Gastroesophageal sphincter (tissue), 4 donors: ENCODE measurements around the gene SNAP47. TPM values are rescaled to one million over a fixed set of nuclear protein-coding genes. Genes with fewer than 3 reads are reported as not detected.

Experiments used
- ATAC-seq: fragments of 150-250 bp; one replicate; pipeline ENCODE4 v1.9.1; 2016; ENCODE audit warnings: mild to moderate bottlenecking, moderate library complexity
- H3K27ac ChIP-seq, 4 donors: fragments of 200-600 bp; sonication (generic) in 3 of 4; 1 replicate in 3 of 4; 2 replicates in 1 of 4; pipeline ENCODE4 v1.5.1; 2016 to 2019
- H3K27me3 ChIP-seq: fragments of 200-600 bp; sonication (generic); one replicate; pipeline ENCODE4 v1.5.1; 2019
- H3K36me3 ChIP-seq, 2 donors: fragments of 200-600 bp; sonication (generic); one replicate each; pipeline ENCODE4 v1.5.1; 2019; ENCODE audit warnings: control low read depth in 1 of 2
- H3K4me1 ChIP-seq, 3 donors: fragments of 200-600 bp; sonication (generic); 1 replicate in 2 of 3; 2 replicates in 1 of 3; pipeline ENCODE4 v1.5.1; 2016 to 2019; ENCODE audit warnings: control low read depth in 2 of 3
- H3K4me3 ChIP-seq, 2 donors: fragments of 200-600 bp; sonication (generic); one replicate each; pipeline ENCODE4 v1.5.1; 2019; ENCODE audit warnings: mild to moderate bottlenecking in 1 of 2, moderate library complexity in 1 of 2
- H3K9me3 ChIP-seq, 3 donors: fragments of 200-600 bp; sonication (generic); one replicate each; pipeline ENCODE4 v1.5.1; 2017 to 2019; ENCODE audit warnings: control low read depth in 2 of 3
- EP300 ChIP-seq: sonication (generic); formaldehyde crosslinking; IDR thresholded peaks from one replicate; pipeline ENCODE4 v1.6.1; 2017; ENCODE audit warnings: antibody characterized with exemption, mild to moderate bottlenecking
- POLR2A ChIP-seq, 2 donors: fragments of 450-650 bp; IDR thresholded peaks; one replicate each; pipeline ENCODE4 v1.6.1; 2017; ENCODE audit warnings: antibody characterized with exemption in 2 of 2, mild to moderate bottlenecking in 2 of 2, moderate library complexity in 1 of 2
- POLR2AphosphoS5 ChIP-seq: sonication (generic); formaldehyde crosslinking; IDR thresholded peaks from one replicate; pipeline ENCODE4 v1.6.1; 2017; ENCODE audit warnings: antibody characterized with exemption
- WGBS, 2 donors: methylation state at CpG; one replicate each; pipeline ENCODE4 v1.1.5; 2018; ENCODE audit warnings: low coverage in 1 of 2; 5-methylcytosine and 5-hydroxymethylcytosine counted together
- total RNA-seq, 4 donors: library from RNA; depleted of rRNA; stranded (reverse); fragments of >200 nt; gene quantifications; one replicate each; pipeline ENCODE4 v1.1.0, GENCODE V29; 2016
- TF ChIP-seq, protein P1 (sequence below), 4 experiments: fragments of 200-600 bp in 2 of 4; fragments of 450-650 bp in 2 of 4; sonication (generic) in 1 of 4; IDR thresholded peaks; one replicate each; pipeline ENCODE4 v1.5.1; 2017 to 2019; ENCODE audit warnings: antibody characterized with exemption in 4 of 4, mild to moderate bottlenecking in 2 of 4, moderate library complexity in 2 of 4

Gene SNAP47
- total RNA-seq, 4 donors from 2014 or later, result 27.1 to 47.0 (median 35.6) TPM

DNA sequence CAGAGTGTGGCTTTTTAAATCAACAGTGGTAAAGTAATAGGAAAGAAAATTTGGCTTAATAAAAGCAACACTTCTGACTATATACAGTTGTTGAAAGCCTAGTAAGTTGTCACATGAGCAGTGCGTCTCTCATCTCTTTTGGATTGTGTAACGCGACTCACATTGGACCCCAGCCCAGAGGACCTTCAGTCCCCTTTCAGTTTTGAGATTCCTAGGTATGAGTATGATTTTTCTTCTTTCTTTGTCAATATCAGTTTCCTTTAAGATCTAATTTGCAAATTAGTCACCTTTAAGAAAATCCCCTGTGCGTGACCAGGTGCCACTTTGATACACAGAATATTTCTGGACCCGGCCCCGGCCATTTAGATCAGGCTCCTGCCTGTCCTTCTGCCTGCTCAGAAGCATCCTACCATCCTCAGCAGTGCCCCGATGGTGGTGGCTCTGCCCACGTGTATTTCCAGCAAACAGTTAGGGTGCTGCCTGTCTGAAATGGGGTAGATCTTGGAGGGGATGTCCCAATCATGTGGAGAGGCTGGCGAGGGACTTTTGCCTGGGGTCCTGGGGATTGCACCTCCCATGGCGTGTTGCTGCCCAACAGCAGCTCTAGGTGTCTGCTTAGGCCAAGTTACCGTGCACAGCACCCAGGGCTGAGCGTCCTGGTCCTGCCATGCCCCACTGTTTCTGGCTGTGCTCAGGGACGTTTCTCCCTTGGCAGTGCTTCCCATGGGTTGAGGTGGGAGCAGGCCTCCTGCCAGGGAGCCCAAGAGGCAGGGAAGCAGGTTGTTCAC lies 21.1 kb downstream of the SNAP47 start:
- 21 to 64% methylated on average over 3 to 6 of the region's 13 CpGs for WGBS, 2 donors
- ATAC-seq, result peak; percentile 62
- no peaks in the 10 kb centered on the region for H3K9me3 ChIP-seq
- H3K27me3 ChIP-seq, result no peaks in the 10 kb centered on the region
- peaks cover 0 to 36% of the 10 kb centered on the region in 2 donors for H3K36me3 ChIP-seq
- no peak overlapping the region for H3K4me3 ChIP-seq
- TF ChIP-seq EP300, result no peak
- no peak for TF ChIP-seq POLR2A (IDR thresholded peaks at IDR 0.05)
- TF ChIP-seq, protein P1, sequence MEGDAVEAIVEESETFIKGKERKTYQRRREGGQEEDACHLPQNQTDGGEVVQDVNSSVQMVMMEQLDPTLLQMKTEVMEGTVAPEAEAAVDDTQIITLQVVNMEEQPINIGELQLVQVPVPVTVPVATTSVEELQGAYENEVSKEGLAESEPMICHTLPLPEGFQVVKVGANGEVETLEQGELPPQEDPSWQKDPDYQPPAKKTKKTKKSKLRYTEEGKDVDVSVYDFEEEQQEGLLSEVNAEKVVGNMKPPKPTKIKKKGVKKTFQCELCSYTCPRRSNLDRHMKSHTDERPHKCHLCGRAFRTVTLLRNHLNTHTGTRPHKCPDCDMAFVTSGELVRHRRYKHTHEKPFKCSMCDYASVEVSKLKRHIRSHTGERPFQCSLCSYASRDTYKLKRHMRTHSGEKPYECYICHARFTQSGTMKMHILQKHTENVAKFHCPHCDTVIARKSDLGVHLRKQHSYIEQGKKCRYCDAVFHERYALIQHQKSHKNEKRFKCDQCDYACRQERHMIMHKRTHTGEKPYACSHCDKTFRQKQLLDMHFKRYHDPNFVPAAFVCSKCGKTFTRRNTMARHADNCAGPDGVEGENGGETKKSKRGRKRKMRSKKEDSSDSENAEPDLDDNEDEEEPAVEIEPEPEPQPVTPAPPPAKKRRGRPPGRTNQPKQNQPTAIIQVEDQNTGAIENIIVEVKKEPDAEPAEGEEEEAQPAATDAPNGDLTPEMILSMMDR (IDR thresholded peaks at IDR 0.05), result no peak
- no peak for TF ChIP-seq POLR2AphosphoS5
- peak overlapping the region in 3 of 4 donors; percentile 62 to 87 (median 86) for H3K27ac ChIP-seq
- peaks cover 0 to 90% (median 22%) of the 10 kb centered on the region in 3 donors for H3K4me1 ChIP-seq

DNA sequence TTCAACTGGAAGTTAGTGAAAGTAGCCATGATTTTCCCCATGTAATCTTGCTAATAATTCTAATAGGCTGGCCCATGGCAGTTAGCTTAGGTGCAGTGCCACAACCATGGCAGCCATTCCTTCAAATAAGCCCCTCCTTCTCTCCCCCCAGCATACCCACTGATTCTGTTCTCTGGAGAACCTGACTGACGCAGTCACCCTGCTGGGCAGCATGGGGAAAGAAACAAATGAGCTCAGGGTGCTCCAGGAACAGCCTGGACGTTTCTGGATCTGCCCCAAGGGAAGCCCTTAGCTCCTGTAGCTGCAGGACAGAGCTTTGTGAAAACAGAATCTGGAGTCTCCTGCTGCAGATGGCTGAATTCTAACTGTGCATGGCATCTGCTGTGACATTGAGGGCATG lies 22.5 kb downstream of the SNAP47 start:
- 58% methylated on average over 2 of the region's 2 CpGs; no CpG with 5 or more reads in 1 of the 2 donors for WGBS, 2 donors

DNA sequence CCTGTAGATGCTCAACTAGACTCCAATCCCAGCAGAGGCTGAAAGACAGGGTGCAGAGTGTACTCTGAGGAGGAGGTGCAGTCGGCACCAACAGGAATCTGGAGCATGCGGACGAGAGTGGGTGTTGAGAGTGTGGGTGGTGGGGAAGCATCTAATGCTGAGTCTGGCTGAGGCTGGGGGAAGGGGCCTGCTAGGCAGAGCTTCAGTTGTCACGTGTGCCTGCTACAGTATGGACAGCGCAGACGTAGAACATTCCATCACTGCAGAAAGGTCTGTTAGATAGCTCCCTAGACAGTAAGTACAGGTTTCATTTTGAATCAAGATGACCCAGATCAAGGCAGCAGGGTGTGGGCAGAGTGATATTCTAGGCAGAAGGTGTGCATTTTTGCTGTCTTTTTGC lies 23.1 kb downstream of the SNAP47 start:
- H3K9me3 ChIP-seq, result no peaks in the 10 kb centered on the region
- no peaks in the 10 kb centered on the region for H3K27me3 ChIP-seq
- ATAC-seq, result no peak
- H3K36me3 ChIP-seq, result peaks cover 0 to 43% of the 10 kb centered on the region in 2 donors
- TF ChIP-seq EP300, result no peak
- TF ChIP-seq, protein P1 (IDR thresholded peaks at IDR 0.05), result no peak
- TF ChIP-seq POLR2AphosphoS5, result no peak
- TF ChIP-seq POLR2A (IDR thresholded peaks at IDR 0.05), result no peak
- 72% methylated on average over 6 of the region's 6 CpGs; no CpG with 5 or more reads in 1 of the 2 donors for WGBS, 2 donors
- peak overlapping the region in 3 of 4 donors; percentile 75 to 87 (median 86) for H3K27ac ChIP-seq
- no peak overlapping the region for H3K4me3 ChIP-seq
- H3K4me1 ChIP-seq, result peaks cover 0 to 94% (median 28%) of the 10 kb centered on the region in 3 donors

More for the DNA sequence above, 22.5 kb downstream of the SNAP47 start:
- Histone ChIP-seq H3K36me3 (peaks cover 0 to 43% of the 10 kb centered on the region in 2 donors), H3K27ac (peak overlapping the region in 3 of 4 donors; percentile 75 to 87 (median 86)), H3K4me3 (no peak overlapping the region), H3K9me3 (no peaks in the 10 kb centered on the region), H3K4me1 (peaks cover 0 to 94% (median 25%) of the 10 kb centered on the region in 3 donors), H3K27me3 (no peaks in the 10 kb centered on the region)
- TF ChIP-seq POLR2A (IDR thresholded peaks at IDR 0.05), result no peak
- TF ChIP-seq POLR2AphosphoS5, result no peak
- TF ChIP-seq, protein P1 (IDR thresholded peaks at IDR 0.05), result no peak
- TF ChIP-seq EP300, result no peak
- ATAC-seq, result no peak

DNA sequence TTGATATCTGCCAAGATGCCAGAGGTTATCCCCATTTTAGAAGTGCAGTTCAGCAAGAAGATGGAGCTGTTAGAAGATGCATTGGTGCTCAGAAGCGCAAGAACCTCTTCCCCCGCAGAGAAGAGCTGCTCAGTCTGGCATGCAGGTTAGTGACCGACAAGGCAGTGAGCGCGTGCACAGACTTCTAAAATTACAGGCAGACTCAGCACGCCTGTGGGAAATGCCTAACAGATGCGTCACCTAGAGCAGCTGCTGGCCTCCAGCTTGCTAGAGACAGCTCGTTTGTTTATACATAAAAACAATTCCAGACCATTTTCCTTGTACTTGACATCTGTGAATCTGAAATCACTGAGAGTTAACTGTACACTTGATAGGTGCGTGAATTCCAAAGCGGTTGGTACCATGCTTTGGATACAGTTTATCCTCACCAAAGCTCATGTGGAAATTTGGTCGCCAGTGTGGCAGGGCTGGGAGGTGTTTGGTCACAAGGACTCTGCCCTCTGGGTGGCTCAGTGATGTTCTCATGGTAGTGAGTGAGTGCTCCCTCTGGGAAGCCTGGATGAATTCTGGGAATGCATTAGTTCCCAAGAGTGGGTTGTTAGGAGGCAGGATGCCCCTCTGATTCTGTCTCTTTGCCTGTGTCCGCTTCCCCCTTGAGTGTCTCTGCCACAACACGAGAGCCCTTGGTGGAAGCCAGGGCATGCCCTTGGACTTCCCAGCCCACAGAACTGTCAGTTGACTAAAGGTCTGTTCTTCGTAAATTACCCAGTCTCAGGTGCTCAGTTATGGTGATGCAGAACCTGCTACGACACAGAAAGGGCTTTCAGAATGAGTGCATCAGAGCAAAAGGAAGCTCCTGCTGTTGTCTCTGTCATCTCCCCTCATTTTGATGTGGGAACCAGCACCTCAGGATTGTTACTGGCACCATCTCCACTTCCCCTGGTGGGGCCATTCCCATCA lies 24.4 kb downstream of the SNAP47 start:
- Histone ChIP-seq H3K36me3 (peaks cover 0 to 55% of the 10 kb centered on the region in 2 donors), H3K27ac (peak overlapping the region; percentile 16 to 87 (median 80)), H3K9me3 (no peaks in the 10 kb centered on the region), H3K4me3 (no peak overlapping the region), H3K4me1 (peaks cover 0 to 93% (median 16%) of the 10 kb centered on the region in 3 donors), H3K27me3 (no peaks in the 10 kb centered on the region)
- ATAC-seq, result peak; percentile 77
- TF ChIP-seq EP300, result no peak
- TF ChIP-seq POLR2AphosphoS5, result peak; percentile 64
- WGBS, 2 donors, result 14 to 38% methylated on average over 8 to 10 of the region's 15 CpGs

DNA sequence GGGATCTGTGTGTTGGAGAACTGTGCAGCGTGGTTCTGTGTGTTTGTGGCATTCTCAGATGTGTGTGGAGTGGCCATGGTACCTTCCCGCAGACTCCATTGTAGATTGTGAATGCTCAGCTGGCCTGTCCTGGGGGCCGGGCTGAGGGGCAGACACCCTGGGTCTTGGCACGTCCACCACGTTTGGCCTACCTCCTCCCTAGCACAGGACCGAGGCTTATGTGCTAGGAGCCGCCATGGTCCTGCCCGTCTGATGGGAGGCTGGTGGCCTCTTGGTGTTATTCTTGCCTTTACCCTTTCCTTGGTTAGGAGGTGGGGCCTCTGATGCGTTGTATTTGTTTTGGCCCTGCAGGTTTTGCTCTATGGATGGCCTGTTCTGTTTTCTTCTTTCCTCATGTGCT lies 25.1 kb downstream of the SNAP47 start:
- H3K27ac ChIP-seq, result peak overlapping the region in 3 of 4 donors; percentile 75 to 87 (median 86)
- peaks cover 0 to 62% of the 10 kb centered on the region in 2 donors for H3K36me3 ChIP-seq
- no peak overlapping the region for H3K4me3 ChIP-seq
- TF ChIP-seq EP300 (no peak), POLR2A (IDR thresholded peaks at IDR 0.05) (no peak), POLR2AphosphoS5 (no peak)
- TF ChIP-seq, protein P1 (IDR thresholded peaks at IDR 0.05), result no peak
- H3K27me3 ChIP-seq, result no peaks in the 10 kb centered on the region
- H3K4me1 ChIP-seq, result peaks cover 0 to 86% (median 16%) of the 10 kb centered on the region in 3 donors
- WGBS, 2 donors, result 75 to 80% methylated on average over 2 to 4 of the region's 9 CpGs
- no peaks in the 10 kb centered on the region for H3K9me3 ChIP-seq
- ATAC-seq, result no peak
